Measurements from ENCODE around the gene TMEM61.

TMEM61 gene

DNA sequence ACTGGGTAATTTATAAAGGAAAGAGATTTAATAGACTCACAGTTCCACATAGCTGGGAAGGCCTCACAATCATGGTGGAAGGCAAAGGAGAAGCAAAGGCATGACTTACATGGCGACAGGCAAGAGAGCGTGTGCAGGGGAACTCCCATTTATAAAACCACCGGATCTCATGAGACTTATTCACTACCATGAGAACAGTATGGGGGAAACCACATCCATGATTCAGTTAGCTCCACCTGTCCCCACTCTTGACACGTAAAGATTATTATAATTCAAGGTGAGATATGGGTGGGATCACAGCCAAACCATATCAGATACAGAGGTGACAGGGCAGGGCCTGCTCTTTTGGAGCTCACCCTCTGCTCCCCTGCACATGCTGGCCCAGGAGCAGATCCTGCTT is 31.4 kb upstream of the TMEM61 start:
- Histone ChIP-seq H3K36me3 (no peaks in the 10 kb centered on the region), H3K9me3 (no peaks in the 10 kb centered on the region), H3K27me3 (no peaks in the 10 kb centered on the region), H3K4me3 (ENCODE audit: low read depth, low read length) (no peak overlapping the region), H3K4me1 (no peaks in the 10 kb centered on the region)
- DNase-seq, result no peak
- TF ChIP-seq, protein P1, sequence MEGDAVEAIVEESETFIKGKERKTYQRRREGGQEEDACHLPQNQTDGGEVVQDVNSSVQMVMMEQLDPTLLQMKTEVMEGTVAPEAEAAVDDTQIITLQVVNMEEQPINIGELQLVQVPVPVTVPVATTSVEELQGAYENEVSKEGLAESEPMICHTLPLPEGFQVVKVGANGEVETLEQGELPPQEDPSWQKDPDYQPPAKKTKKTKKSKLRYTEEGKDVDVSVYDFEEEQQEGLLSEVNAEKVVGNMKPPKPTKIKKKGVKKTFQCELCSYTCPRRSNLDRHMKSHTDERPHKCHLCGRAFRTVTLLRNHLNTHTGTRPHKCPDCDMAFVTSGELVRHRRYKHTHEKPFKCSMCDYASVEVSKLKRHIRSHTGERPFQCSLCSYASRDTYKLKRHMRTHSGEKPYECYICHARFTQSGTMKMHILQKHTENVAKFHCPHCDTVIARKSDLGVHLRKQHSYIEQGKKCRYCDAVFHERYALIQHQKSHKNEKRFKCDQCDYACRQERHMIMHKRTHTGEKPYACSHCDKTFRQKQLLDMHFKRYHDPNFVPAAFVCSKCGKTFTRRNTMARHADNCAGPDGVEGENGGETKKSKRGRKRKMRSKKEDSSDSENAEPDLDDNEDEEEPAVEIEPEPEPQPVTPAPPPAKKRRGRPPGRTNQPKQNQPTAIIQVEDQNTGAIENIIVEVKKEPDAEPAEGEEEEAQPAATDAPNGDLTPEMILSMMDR (IDR thresholded peaks at IDR 0.05; ENCODE audit: low read depth, low read length), result no peak

- TF ChIP-seq, protein P1 (IDR thresholded peaks at IDR 0.05; ENCODE audit: low read depth, low read length), result no peak
- Histone ChIP-seq H3K27me3 (no peaks in the 10 kb centered on the region), H3K36me3 (no peaks in the 10 kb centered on the region), H3K9me3 (no peaks in the 10 kb centered on the region), H3K4me1 (no peaks in the 10 kb centered on the region), H3K4me3 (ENCODE audit: low read depth, low read length) (peak overlapping the region; percentile 44; the same call in 1 of the 2 replicates)
- DNase-seq, result no peak
These were observed 30.4 kb upstream of the TMEM61 start for GRCh38 chr1:54950006-54950368.

- peak; percentile 61 for DNase-seq
- H3K9me3 ChIP-seq, result no peaks in the 10 kb centered on the region
- H3K4me3 ChIP-seq (ENCODE audit: low read depth, low read length), result peak overlapping the region; percentile 44
- H3K27me3 ChIP-seq, result no peaks in the 10 kb centered on the region
- no peaks in the 10 kb centered on the region for H3K36me3 ChIP-seq
- TF ChIP-seq, protein P1 (IDR thresholded peaks at IDR 0.05; ENCODE audit: low read depth, low read length), result peak; percentile 63
- H3K4me1 ChIP-seq, result no peaks in the 10 kb centered on the region
These were observed 29.9 kb upstream of the TMEM61 start for GRCh38 chr1:54950369-54951163.

GRCh38 chr1:54951810-54952226 is 28.6 kb upstream of the TMEM61 start:
- no peaks in the 10 kb centered on the region for H3K9me3 ChIP-seq
- DNase-seq, result no peak
- H3K4me3 ChIP-seq (ENCODE audit: low read depth, low read length), result no peak overlapping the region
- H3K4me1 ChIP-seq, result no peaks in the 10 kb centered on the region
- TF ChIP-seq, protein P1 (IDR thresholded peaks at IDR 0.05; ENCODE audit: low read depth, low read length), result no peak
- H3K27me3 ChIP-seq, result no peaks in the 10 kb centered on the region
- H3K36me3 ChIP-seq, result no peaks in the 10 kb centered on the region

DNA sequence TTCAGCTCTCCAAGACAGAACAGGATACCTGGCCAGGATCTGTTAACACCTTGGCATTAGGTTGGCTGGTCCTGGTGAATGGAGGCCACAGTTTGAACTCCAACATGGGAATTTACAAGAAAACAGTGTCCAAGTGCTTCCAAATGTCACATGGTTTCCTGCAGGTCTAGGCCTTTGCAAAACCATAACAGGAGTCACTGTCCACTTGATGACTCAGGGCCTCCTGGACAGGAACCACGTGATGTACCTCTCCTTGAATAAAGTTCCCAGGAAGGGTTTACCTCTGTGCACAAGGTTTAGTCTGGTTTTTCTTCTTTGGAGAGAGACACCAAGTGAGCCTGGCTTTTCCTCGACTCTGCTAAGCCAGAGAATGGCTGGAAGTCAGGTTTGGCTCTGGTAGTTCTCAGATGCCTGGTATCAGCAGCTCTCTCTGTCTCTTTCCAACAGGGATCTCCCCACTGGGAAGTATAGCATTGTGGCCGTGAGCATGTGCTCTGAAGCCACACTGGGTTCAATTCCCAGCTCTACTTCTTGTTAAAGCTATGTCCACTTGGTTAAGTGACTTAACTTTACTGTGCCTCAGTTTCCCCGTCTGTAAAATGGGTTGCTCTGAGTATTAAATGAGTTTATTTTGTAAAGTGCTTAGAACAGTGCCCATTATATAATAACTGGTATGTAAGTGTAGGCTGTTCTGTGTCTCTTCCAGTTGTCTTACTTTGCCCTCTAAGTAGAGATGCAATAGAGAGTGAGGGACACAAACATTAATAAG is 27.3 kb upstream of the TMEM61 start:
- Histone ChIP-seq H3K9me3 (no peaks in the 10 kb centered on the region), H3K4me1 (no peaks in the 10 kb centered on the region), H3K4me3 (ENCODE audit: low read depth, low read length) (no peak overlapping the region), H3K36me3 (no peaks in the 10 kb centered on the region), H3K27me3 (no peaks in the 10 kb centered on the region)
- TF ChIP-seq, protein P1 (IDR thresholded peaks at IDR 0.05; ENCODE audit: low read depth, low read length), result no peak
- no peak for DNase-seq

- no peaks in the 10 kb centered on the region for H3K36me3 ChIP-seq
- H3K9me3 ChIP-seq, result no peaks in the 10 kb centered on the region
- no peak overlapping the region for H3K4me3 ChIP-seq (ENCODE audit: low read depth, low read length)
- no peaks in the 10 kb centered on the region for H3K4me1 ChIP-seq
- no peak for DNase-seq
- TF ChIP-seq, protein P1 (IDR thresholded peaks at IDR 0.05; ENCODE audit: low read depth, low read length), result no peak
- H3K27me3 ChIP-seq, result no peaks in the 10 kb centered on the region
These were observed 26.6 kb upstream of the TMEM61 start for GRCh38 chr1:54953846-54954245.
